Glutamatergic neuron (in vitro differentiated cells): ENCODE measurements around the gene TMCC2. TPM values are rescaled to one million over a fixed set of nuclear protein-coding genes. Genes with fewer than 3 reads are reported as not detected.
A peak's percentile ranks its signal among the peaks of the same experiment; 100 is the strongest.

ENCODE experiments used
- DNase-seq: peaks from one replicate; pipeline ENCODE4 v3.0.0; 2022
- H3K27ac Mint-ChIP-seq: one replicate; pipeline ENCODE4 v1.8.0; 2020; ENCODE audit warnings: mild to moderate bottlenecking, mixed read lengths, inconsistent platforms; ENCODE audit not compliant: unreplicated experiment
- H3K27me3 Mint-ChIP-seq: one replicate; pipeline ENCODE4 v1.8.0; 2020; ENCODE audit warnings: mild to moderate bottlenecking, moderate library complexity, mixed read lengths, inconsistent platforms; ENCODE audit not compliant: unreplicated experiment
- H3K36me3 Mint-ChIP-seq: one replicate; pipeline ENCODE4 v1.8.0; 2020; ENCODE audit warnings: mild to moderate bottlenecking, mixed read lengths, inconsistent platforms; ENCODE audit not compliant: unreplicated experiment
- H3K4me1 Mint-ChIP-seq: one replicate; pipeline ENCODE4 v1.8.0; 2020; ENCODE audit warnings: mild to moderate bottlenecking, low read depth, mixed read lengths, inconsistent platforms; ENCODE audit not compliant: unreplicated experiment
- H3K4me3 Mint-ChIP-seq: one replicate; pipeline ENCODE4 v1.8.0; 2020; ENCODE audit warnings: mild to moderate bottlenecking, mixed read lengths, inconsistent platforms; ENCODE audit not compliant: unreplicated experiment
- H3K9me3 Mint-ChIP-seq: one replicate; pipeline ENCODE4 v1.8.0; 2020; ENCODE audit warnings: mild to moderate bottlenecking, moderate library complexity, mixed read lengths, inconsistent platforms; ENCODE audit not compliant: unreplicated experiment
- total RNA-seq: library from RNA; stranded (reverse); fragmentation: NEBNext Ultra II Directional; extraction: Animal tissue kit (Norgen Biotek cat#: 25700); gene quantifications from one replicate; pipeline ENCODE4 v1.2.1, GENCODE V29; 2021; ENCODE audit not compliant: unreplicated experiment
- TF ChIP-seq, protein P1 (sequence below): fragments of 200-600 bp; sonication (generic); IDR thresholded peaks from one replicate; pipeline ENCODE4 v1.5.0; 2021; ENCODE audit not compliant: partially characterized antibody, unreplicated experiment

Gene TMCC2
- total RNA-seq, 1 donor from 2014 or later = 80.1 TPM

DNA sequence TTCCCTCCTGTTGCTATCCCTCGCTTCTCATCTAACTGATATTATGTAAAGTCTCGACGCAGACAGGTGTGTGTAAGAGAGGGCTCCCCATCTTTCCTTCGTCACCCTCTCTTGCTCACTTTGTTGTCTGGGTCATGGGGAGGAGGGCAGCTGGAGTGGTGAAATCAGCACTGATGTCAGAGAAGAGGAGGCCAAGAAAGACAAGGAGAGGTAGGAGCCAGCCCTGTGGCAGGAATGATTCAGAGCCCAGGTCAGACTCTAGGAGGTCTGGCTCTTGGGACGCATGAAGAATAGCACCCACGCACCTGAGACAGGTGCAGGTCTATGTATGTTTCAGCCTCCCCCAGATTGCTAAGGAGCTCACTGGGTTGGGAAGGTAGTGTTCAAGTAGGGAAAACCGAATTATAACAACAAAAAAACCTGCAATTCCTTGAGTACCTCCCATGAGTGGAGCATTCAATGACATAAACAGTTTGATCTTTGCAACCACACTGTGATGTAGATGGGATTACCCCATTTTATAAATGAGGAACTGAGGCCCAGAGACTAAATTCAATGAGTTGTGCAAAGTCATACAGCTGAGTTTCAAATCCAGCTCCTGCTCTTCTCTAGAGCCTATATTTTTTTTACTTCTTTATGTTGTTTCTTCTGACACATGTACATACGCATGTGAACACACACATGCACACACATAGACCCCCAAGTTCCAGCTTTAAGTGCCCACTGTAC is 83.4 kb downstream of the TMCC2 start:
- no peak for DNase-seq
- TF ChIP-seq, protein P1, sequence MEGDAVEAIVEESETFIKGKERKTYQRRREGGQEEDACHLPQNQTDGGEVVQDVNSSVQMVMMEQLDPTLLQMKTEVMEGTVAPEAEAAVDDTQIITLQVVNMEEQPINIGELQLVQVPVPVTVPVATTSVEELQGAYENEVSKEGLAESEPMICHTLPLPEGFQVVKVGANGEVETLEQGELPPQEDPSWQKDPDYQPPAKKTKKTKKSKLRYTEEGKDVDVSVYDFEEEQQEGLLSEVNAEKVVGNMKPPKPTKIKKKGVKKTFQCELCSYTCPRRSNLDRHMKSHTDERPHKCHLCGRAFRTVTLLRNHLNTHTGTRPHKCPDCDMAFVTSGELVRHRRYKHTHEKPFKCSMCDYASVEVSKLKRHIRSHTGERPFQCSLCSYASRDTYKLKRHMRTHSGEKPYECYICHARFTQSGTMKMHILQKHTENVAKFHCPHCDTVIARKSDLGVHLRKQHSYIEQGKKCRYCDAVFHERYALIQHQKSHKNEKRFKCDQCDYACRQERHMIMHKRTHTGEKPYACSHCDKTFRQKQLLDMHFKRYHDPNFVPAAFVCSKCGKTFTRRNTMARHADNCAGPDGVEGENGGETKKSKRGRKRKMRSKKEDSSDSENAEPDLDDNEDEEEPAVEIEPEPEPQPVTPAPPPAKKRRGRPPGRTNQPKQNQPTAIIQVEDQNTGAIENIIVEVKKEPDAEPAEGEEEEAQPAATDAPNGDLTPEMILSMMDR = no peak
- Mint-ChIP-seq H3K4me1 (peaks cover 27% of the 10 kb centered on the region), H3K27ac (no peak overlapping the region), H3K27me3 (peaks cover 5% of the 10 kb centered on the region), H3K36me3 (no peaks in the 10 kb centered on the region), H3K4me3 (no peak overlapping the region), H3K9me3 (peaks cover 6% of the 10 kb centered on the region)

DNA sequence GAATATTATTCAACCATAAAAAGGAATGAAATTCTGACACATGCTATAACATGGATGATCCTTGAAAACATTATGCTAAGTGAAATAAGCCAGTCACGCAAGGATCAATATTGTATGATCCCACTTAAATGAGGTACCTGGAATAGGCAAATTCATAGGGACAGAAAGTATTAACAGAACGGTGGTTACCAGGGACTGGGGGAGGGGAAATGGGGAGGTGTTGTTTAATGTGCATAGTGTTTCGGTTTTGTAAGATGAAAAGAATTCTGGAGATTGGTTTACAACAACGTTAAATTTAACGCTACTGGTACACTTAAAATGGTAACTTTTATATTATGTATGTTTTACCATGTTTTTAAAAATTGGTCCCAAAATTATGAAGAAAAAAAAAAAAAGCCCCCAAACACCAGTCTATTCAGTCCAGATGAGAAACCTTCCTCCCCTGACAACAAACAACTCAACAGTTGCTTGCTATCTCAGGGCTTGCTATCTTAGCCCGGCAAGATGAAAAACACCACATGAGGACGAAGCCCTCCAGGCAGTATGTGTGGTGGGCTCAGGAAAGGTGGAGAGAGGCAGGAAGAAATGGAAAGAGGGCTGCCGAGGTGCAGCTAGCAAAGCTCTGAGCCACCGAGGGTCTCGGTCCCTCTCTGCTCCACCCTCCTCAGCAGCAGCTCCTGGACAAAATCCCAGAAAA is 85.3 kb downstream of the TMCC2 start:
- Mint-ChIP-seq H3K27ac (peak overlapping the region; percentile 90), H3K36me3 (no peaks in the 10 kb centered on the region), H3K9me3 (peaks cover 4% of the 10 kb centered on the region), H3K27me3 (peaks cover 8% of the 10 kb centered on the region), H3K4me3 (peak overlapping the region; percentile 74), H3K4me1 (peaks cover 35% of the 10 kb centered on the region)
- TF ChIP-seq, protein P1 = no peak
- no peak for DNase-seq

DNA sequence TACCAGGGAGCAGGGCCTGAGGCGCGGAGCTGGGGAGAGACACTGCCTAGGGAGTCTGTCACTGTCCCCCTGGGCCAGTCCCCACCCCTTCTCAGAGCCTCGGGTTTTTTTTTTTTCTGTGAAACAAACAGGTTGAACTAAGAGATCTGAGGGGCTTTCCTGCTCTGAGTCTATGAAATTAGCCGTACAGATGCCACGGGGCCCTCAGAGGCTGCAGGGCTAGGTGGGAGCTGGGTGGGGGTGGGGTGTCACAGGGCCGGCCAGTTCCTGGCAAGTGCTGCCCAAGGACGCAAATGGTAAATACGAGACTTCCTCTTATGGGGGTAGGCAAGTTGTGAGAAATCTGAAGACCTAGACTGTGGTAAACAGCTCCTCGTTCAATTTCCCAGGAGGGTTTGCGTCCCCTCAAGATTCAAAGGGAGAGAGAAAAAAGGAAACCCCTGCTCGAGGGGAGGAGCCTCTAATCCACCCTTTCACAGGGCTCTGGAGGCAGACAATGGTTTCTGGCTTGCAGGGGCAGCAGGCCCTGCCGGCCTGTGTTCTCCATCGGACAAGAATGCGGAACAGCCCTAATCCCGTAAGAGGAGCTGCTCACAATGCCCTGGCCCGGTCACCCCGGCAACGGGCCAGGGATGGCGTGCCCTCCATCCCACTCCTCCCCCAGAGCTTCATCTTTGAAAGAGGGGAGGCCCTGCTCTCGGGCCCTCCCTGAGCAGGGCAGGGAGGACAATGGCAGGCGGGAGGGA is 86.0 kb downstream of the TMCC2 start:
- DNase-seq = peak; percentile 51
- peaks cover 7% of the 10 kb centered on the region for H3K27me3 Mint-ChIP-seq
- H3K27ac Mint-ChIP-seq = peak overlapping the region; percentile 90
- H3K4me3 Mint-ChIP-seq = peak overlapping the region; percentile 75
- H3K36me3 Mint-ChIP-seq = no peaks in the 10 kb centered on the region
- TF ChIP-seq, protein P1 = no peak
- H3K4me1 Mint-ChIP-seq = peaks cover 40% of the 10 kb centered on the region
- peaks cover 4% of the 10 kb centered on the region for H3K9me3 Mint-ChIP-seq

DNA sequence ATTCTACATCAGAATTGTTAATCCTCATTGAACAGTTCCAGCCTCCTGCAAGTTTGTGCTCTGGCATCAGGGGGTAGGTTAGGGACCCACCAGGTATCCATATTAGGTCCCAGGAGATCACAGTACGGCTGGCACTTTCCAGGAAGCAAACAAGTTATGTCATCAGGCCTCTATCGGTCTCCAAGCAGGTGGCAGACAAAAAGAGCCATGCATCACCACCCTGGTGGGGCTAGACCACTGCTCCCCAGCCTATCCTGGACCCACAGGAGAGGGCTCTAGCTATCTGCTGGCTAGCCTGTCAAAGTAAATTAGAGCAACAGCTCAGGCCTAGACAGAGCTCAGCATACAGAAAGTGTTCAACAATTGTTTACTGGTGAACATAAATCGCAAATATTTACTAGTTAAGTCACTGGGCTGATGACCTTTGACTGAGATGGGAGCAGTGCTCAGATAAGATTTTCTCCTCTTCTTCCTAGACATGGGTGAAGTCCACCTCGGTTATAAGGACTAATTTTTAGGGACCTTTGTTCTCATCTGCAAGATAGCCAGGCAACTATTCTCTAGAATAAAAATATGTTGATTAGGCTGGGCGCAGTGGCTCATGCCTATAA is 87.4 kb downstream of the TMCC2 start:
- no peak for DNase-seq
- H3K27me3 Mint-ChIP-seq = peaks cover 7% of the 10 kb centered on the region
- peak overlapping the region; percentile 90 for H3K27ac Mint-ChIP-seq
- H3K36me3 Mint-ChIP-seq = no peaks in the 10 kb centered on the region
- peaks cover 44% of the 10 kb centered on the region for H3K4me1 Mint-ChIP-seq
- H3K9me3 Mint-ChIP-seq = peaks cover 4% of the 10 kb centered on the region
- TF ChIP-seq, protein P1 = no peak
- H3K4me3 Mint-ChIP-seq = peak overlapping the region; percentile 20
